ENCODE results near the gene PTPRN.
"Not testable (repeated sequence)": the region's sequence is repeated elsewhere in the genome, so short reads cannot be mapped to it uniquely, and the experiment has no call there.

The PTPRN gene

GRCh38 chr2:219287580-219288265, 21.5 kb downstream of the PTPRN start:
- DNase-seq (ENCODE audit: low spot score), result no peak

- DNase-seq (ENCODE audit: low spot score), result not testable (repeated sequence)
Measured at GRCh38 chr2:219287116-219287440, 22.1 kb downstream of the PTPRN start.

- no peak for DNase-seq (ENCODE audit: low spot score)
Measured at GRCh38 chr2:219286436-219287115, 22.6 kb downstream of the PTPRN start.

- DNase-seq (ENCODE audit: low spot score), result peak; percentile 74
Measured at GRCh38 chr2:219285894-219286425, 23.2 kb downstream of the PTPRN start.

- no peak for DNase-seq (ENCODE audit: low spot score)
Measured at GRCh38 chr2:219285373-219285735, 23.8 kb downstream of the PTPRN start.

GRCh38 chr2:219284501-219285372, 24.5 kb downstream of the PTPRN start:
- DNase-seq (ENCODE audit: low spot score), result no peak

GRCh38 chr2:219282943-219283581, 26.1 kb downstream of the PTPRN start:
- no peak for DNase-seq (ENCODE audit: low spot score)

- no peak for DNase-seq (ENCODE audit: low spot score)
Measured at GRCh38 chr2:219282375-219282774, 26.8 kb downstream of the PTPRN start.

GRCh38 chr2:219281588-219281987, 27.6 kb downstream of the PTPRN start:
- no peak for DNase-seq (ENCODE audit: low spot score)

- DNase-seq (ENCODE audit: low spot score), result no peak
Measured at GRCh38 chr2:219280651-219281050, 28.6 kb downstream of the PTPRN start.

- no peak for DNase-seq (ENCODE audit: low spot score)
Measured at GRCh38 chr2:219279916-219280516, 29.2 kb downstream of the PTPRN start.

GRCh38 chr2:219279151-219279915, 29.9 kb downstream of the PTPRN start, which contains the start of gene DNAJB2:
Gene DNAJB2 (plus strand): TSS chr2:219279366. CDS start chr2:219279834, 468 bp downstream.
- peak; percentile 100 for DNase-seq (ENCODE audit: low spot score)

GRCh38 chr2:219278655-219279150, 30.5 kb downstream of the PTPRN start:
- DNase-seq (ENCODE audit: low spot score), result no peak

GRCh38 chr2:219277703-219278654, 31.2 kb downstream of the PTPRN start:
- DNase-seq (ENCODE audit: low spot score), result peak; percentile 74

- peak; percentile 93 for DNase-seq (ENCODE audit: low spot score)
Measured at GRCh38 chr2:219274361-219274921, 34.8 kb downstream of the PTPRN start.

GRCh38 chr2:219273937-219274336, 35.3 kb downstream of the PTPRN start:
- DNase-seq (ENCODE audit: low spot score), result no peak

- no peak for DNase-seq (ENCODE audit: low spot score)
Measured at GRCh38 chr2:219272995-219273394, 36.2 kb downstream of the PTPRN start.

- DNase-seq (ENCODE audit: low spot score), result no peak
Measured at GRCh38 chr2:219272356-219272755, 36.8 kb downstream of the PTPRN start.

- DNase-seq (ENCODE audit: low spot score), result no peak
Measured at GRCh38 chr2:219271021-219271420, 38.2 kb downstream of the PTPRN start.

Data from AG08395 (cell line).